ENCODE measurements around the gene BRIP1. TPM values are rescaled to one million over a fixed set of nuclear protein-coding genes. Genes with fewer than 3 reads are reported as not detected.

The BRIP1 gene
- polyA plus RNA-seq, 1 of the 3 experiments (the other 2 are of a cell fraction): 2.0 TPM

DNA sequence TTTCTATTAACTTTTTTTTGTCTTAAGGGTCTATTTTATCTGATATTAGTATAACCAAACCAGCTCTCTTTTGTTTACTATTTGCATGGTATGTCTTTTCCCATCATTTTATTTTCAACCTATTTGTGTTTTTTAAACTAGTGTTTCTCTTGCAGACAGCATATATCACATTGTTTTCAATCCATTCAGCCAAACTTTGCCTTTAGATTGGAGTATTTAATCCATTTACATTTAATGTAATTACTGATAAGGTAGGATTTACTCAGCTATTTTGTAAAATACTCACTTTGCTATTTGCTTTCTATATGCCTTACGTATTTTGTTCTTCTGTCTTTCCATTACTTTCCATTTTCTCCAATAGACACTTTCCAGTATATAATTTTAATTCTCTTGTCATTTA lies 164.3 kb downstream of the BRIP1 start:
- no peaks in the 10 kb centered on the region for H3K79me2 ChIP-seq (ENCODE audit: insufficient read depth)
- CTCF ChIA-PET: interaction anchor here (1.1 kb wide), 1 partner anchor 138 kb away, joined by 3 read pairs; no protein-coding TSS in a partner anchor
- H4K20me1 ChIP-seq (ENCODE audit: insufficient read depth): no peaks in the 10 kb centered on the region
- POLR2A ChIA-PET: no interaction called here
- H3K27me3 ChIP-seq (ENCODE audit: insufficient read depth): no peaks in the 10 kb centered on the region
- 98% methylated on average over 1 of the region's 1 CpG for WGBS (ENCODE audit: low lambda C conversion rate)
- H3K36me3 ChIP-seq (replicated peaks in 1 of 2; ENCODE audit: control insufficient read depth in 1 of 2, insufficient read depth in 2 of 2, low read length in 1 of 2): peaks cover 0 to 61% of the 10 kb centered on the region in 2 experiments
- no peak overlapping the region for H3K4me3 ChIP-seq (ENCODE audit: low read depth in 2 of 2, low read length in 1 of 2)
- no peak for DNase-seq
- no peak overlapping the region for H3K9ac ChIP-seq
- H2AFZ ChIP-seq (ENCODE audit: low read depth): no peak overlapping the region
- peaks cover 32% of the 10 kb centered on the region for H3K9me3 ChIP-seq
- peaks cover 8% of the 10 kb centered on the region for H3F3A ChIP-seq (replicated peaks; ENCODE audit: insufficient read depth)
- no peaks in the 10 kb centered on the region for H3K9me2 ChIP-seq
- TF ChIP-seq, protein P1, sequence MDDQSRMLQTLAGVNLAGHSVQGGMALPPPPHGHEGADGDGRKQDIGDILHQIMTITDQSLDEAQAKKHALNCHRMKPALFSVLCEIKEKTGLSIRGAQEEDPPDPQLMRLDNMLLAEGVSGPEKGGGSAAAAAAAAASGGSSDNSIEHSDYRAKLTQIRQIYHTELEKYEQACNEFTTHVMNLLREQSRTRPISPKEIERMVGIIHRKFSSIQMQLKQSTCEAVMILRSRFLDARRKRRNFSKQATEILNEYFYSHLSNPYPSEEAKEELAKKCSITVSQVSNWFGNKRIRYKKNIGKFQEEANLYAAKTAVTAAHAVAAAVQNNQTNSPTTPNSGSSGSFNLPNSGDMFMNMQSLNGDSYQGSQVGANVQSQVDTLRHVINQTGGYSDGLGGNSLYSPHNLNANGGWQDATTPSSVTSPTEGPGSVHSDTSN (IDR thresholded peaks at IDR 0.05): no peak
- TF ChIP-seq CTCF (IDR thresholded peaks at IDR 0.05) (no peak), TAF1 (IDR thresholded peaks at IDR 0.05; ENCODE audit: borderline replicate concordance, low read depth, low read length) (no peak), USF2 (IDR thresholded peaks at IDR 0.05; ENCODE audit: borderline replicate concordance, low read depth, low read length) (no peak), ELF1 (IDR thresholded peaks at IDR 0.05) (no peak), MXI1 (IDR thresholded peaks at IDR 0.05; ENCODE audit: low read depth, low read length) (no peak), IRF3 (IDR thresholded peaks at IDR 0.05; ENCODE audit: low read depth, low read length) (no peak), ZBTB33 (IDR thresholded peaks at IDR 0.05; ENCODE audit: borderline replicate concordance, low read depth) (no peak)
- no peak overlapping the region for H3K4me2 ChIP-seq
- no peaks in the 10 kb centered on the region for H3K4me1 ChIP-seq (ENCODE audit: control insufficient read depth in 1 of 2, insufficient read depth in 2 of 2, low read depth in 1 of 2, low read length in 1 of 2)
- no peak overlapping the region for H3K27ac ChIP-seq (ENCODE audit: low read depth in 2 of 2, low read length in 1 of 2)

GRCh38 chr17:61698244-61698643 lies 165.1 kb downstream of the BRIP1 start:
- Histone ChIP-seq H3F3A (replicated peaks; ENCODE audit: insufficient read depth) (peaks cover 8% of the 10 kb centered on the region), H3K9me2 (no peaks in the 10 kb centered on the region), H4K20me1 (ENCODE audit: insufficient read depth) (no peaks in the 10 kb centered on the region), H3K4me2 (no peak overlapping the region), H3K9me3 (peaks cover 35% of the 10 kb centered on the region), H2AFZ (ENCODE audit: low read depth) (no peak overlapping the region), H3K9ac (no peak overlapping the region), H3K36me3 (replicated peaks in 1 of 2; ENCODE audit: control insufficient read depth in 1 of 2, insufficient read depth in 2 of 2, low read length in 1 of 2) (peaks cover 0 to 58% of the 10 kb centered on the region in 2 experiments), H3K4me1 (ENCODE audit: control insufficient read depth in 1 of 2, insufficient read depth in 2 of 2, low read depth in 1 of 2, low read length in 1 of 2) (no peaks in the 10 kb centered on the region), H3K27me3 (ENCODE audit: insufficient read depth) (no peaks in the 10 kb centered on the region), H3K27ac (ENCODE audit: low read depth in 2 of 2, low read length in 1 of 2) (no peak overlapping the region), H3K4me3 (ENCODE audit: low read depth in 2 of 2, low read length in 1 of 2) (no peak overlapping the region), H3K79me2 (ENCODE audit: insufficient read depth) (no peaks in the 10 kb centered on the region)
- POLR2A ChIA-PET: no interaction called here
- 95% methylated on average over 2 of the region's 2 CpGs for WGBS (ENCODE audit: low lambda C conversion rate)
- CTCF ChIA-PET: interaction anchor here (1.1 kb wide), 1 partner anchor 139 kb away, joined by 3 read pairs; no protein-coding TSS in a partner anchor
- no peak for DNase-seq
- TF ChIP-seq NFIC (IDR thresholded peaks at IDR 0.05; ENCODE audit: borderline replicate concordance) (no peak), SIN3A (IDR thresholded peaks at IDR 0.05; ENCODE audit: borderline replicate concordance, low read depth, low read length) (no peak), CTCF (IDR thresholded peaks at IDR 0.05) (no peak), ELF1 (IDR thresholded peaks at IDR 0.05) (no peak), TCF12 (IDR thresholded peaks at IDR 0.05) (no peak), YY1 (IDR thresholded peaks at IDR 0.05; ENCODE audit: low read depth) (no peak)
- TF ChIP-seq, protein P2, sequence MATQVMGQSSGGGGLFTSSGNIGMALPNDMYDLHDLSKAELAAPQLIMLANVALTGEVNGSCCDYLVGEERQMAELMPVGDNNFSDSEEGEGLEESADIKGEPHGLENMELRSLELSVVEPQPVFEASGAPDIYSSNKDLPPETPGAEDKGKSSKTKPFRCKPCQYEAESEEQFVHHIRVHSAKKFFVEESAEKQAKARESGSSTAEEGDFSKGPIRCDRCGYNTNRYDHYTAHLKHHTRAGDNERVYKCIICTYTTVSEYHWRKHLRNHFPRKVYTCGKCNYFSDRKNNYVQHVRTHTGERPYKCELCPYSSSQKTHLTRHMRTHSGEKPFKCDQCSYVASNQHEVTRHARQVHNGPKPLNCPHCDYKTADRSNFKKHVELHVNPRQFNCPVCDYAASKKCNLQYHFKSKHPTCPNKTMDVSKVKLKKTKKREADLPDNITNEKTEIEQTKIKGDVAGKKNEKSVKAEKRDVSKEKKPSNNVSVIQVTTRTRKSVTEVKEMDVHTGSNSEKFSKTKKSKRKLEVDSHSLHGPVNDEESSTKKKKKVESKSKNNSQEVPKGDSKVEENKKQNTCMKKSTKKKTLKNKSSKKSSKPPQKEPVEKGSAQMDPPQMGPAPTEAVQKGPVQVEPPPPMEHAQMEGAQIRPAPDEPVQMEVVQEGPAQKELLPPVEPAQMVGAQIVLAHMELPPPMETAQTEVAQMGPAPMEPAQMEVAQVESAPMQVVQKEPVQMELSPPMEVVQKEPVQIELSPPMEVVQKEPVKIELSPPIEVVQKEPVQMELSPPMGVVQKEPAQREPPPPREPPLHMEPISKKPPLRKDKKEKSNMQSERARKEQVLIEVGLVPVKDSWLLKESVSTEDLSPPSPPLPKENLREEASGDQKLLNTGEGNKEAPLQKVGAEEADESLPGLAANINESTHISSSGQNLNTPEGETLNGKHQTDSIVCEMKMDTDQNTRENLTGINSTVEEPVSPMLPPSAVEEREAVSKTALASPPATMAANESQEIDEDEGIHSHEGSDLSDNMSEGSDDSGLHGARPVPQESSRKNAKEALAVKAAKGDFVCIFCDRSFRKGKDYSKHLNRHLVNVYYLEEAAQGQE (IDR thresholded peaks at IDR 0.05; ENCODE audit: low read depth, low read length): no peak

Data from SK-N-SH (cell line).